Neural progenitor cell (in vitro differentiated cells): ENCODE measurements around the gene FHOD1.

ENCODE experiments used
- CTCF ChIP-seq: fragments of 200-600 bp; sonication (generic); IDR thresholded peaks from 2 replicates; pipeline ENCODE4 v1.5.1; 2017; ENCODE audit warnings: antibody characterized with exemption, mild to moderate bottlenecking
- EZH2phosphoT487 ChIP-seq: fragments of 200-600 bp; sonication (generic); IDR thresholded peaks from 2 replicates; pipeline ENCODE4 v1.6.1; 2017; ENCODE audit warnings: antibody characterized with exemption

GRCh38 chr16:67199808-67200198 lies 47.5 kb downstream of the FHOD1 start:
- TF ChIP-seq CTCF = peak; percentile 34
- no peak for TF ChIP-seq EZH2phosphoT487
